SHP77 (cell line): Measurements from ENCODE around the gene PREX1.

Experiments
- DNase-seq, 2 experiments: peaks; one replicate each; lab custom pipeline; 2025; lab: John Stamatoyannopoulos, UW

The PREX1 gene

GRCh38 chr20:48681873-48682426 lies 145.8 kb downstream of the PREX1 start:
- no peak for DNase-seq

GRCh38 chr20:48681201-48681872 lies 146.5 kb downstream of the PREX1 start:
- DNase-seq, result no peak

- no peak for DNase-seq
Measured at GRCh38 chr20:48680650-48681049, 147.1 kb downstream of the PREX1 start.

- DNase-seq, result no peak
Measured at GRCh38 chr20:48679599-48679998, 148.2 kb downstream of the PREX1 start.

GRCh38 chr20:48679011-48679410 lies 148.8 kb downstream of the PREX1 start:
- DNase-seq, result no peak

- DNase-seq, result no peak
Measured at GRCh38 chr20:48678421-48678820, 149.4 kb downstream of the PREX1 start.

GRCh38 chr20:48676795-48677460 lies 150.9 kb downstream of the PREX1 start:
- DNase-seq, result no peak

GRCh38 chr20:48676125-48676524 lies 151.7 kb downstream of the PREX1 start:
- DNase-seq, result no peak

GRCh38 chr20:48674461-48674860 lies 153.3 kb downstream of the PREX1 start:
- DNase-seq, result no peak

- DNase-seq, result no peak
Measured at GRCh38 chr20:48673507-48673906, 154.3 kb downstream of the PREX1 start.

GRCh38 chr20:48672324-48672723 lies 155.5 kb downstream of the PREX1 start:
- no peak for DNase-seq

GRCh38 chr20:48671141-48671540 lies 156.7 kb downstream of the PREX1 start:
- no peak for DNase-seq

GRCh38 chr20:48669946-48670605 lies 157.7 kb downstream of the PREX1 start:
- DNase-seq, result no peak

GRCh38 chr20:48668451-48668946 lies 159.3 kb downstream of the PREX1 start:
- DNase-seq, result no peak

- DNase-seq, result no peak
Measured at GRCh38 chr20:48667889-48668413, 159.8 kb downstream of the PREX1 start.

- no peak for DNase-seq
Measured at GRCh38 chr20:48667481-48667880, 160.3 kb downstream of the PREX1 start.

- DNase-seq, result no peak
Measured at GRCh38 chr20:48665785-48666184, 162.0 kb downstream of the PREX1 start.

GRCh38 chr20:48662711-48663110 lies 165.1 kb downstream of the PREX1 start:
- DNase-seq, result no peak

GRCh38 chr20:48661575-48662455 lies 166.0 kb downstream of the PREX1 start:
- DNase-seq, result no peak

- DNase-seq, result no peak
Measured at GRCh38 chr20:48660788-48661187, 167.0 kb downstream of the PREX1 start.

GRCh38 chr20:48659858-48660257 lies 167.9 kb downstream of the PREX1 start:
- DNase-seq, result no peak

GRCh38 chr20:48658505-48658904 lies 169.3 kb downstream of the PREX1 start:
- DNase-seq, result no peak
